Stomach (tissue), 9 donors: ENCODE data around the gene ERN2. TPM values are rescaled to one million over a fixed set of nuclear protein-coding genes. Genes with fewer than 3 reads are reported as not detected.

Source experiments
- DNase-seq, 2 donors: peaks; one replicate each; pipeline versions ENCODE4 v3.0.0 to v3.0.0-alpha.2; 2013 to 2019
- H3K27ac ChIP-seq, 5 donors: fragments of 200-600 bp in 4 of 5; sonication (generic) in 4 of 5; one replicate each; pipeline ENCODE4 v1.5.1; 2013 to 2019; ENCODE audit warnings: mild to moderate bottlenecking in 1 of 5, moderate library complexity in 1 of 5
- H3K27me3 ChIP-seq, 3 donors: fragments of 200-600 bp; sonication (generic); one replicate each; pipeline ENCODE4 v1.5.1; 2017 to 2019; ENCODE audit warnings: mixed run types in 1 of 3
- H3K36me3 ChIP-seq, 4 donors: fragments of 200-600 bp; sonication (generic); 1 replicate in 3 of 4; 2 replicates in 1 of 4; pipeline ENCODE4 v1.5.1; 2016 to 2019
- H3K4me1 ChIP-seq, 4 donors: fragments of 200-600 bp; sonication (generic); one replicate each; pipeline ENCODE4 v1.5.1; 2016 to 2019
- H3K4me3 ChIP-seq, 4 donors: fragments of 200-600 bp; sonication (generic) in 3 of 4; one replicate each; pipeline ENCODE4 v1.5.1; 2016 to 2019; ENCODE audit warnings: mild to moderate bottlenecking in 1 of 4
- H3K9me3 ChIP-seq, 4 donors: fragments of 200-600 bp; sonication (generic); one replicate each; pipeline ENCODE4 v1.5.1; 2016 to 2019
- CTCF ChIP-seq, 7 experiments: fragments of 450-650 bp in 4 of 7; fragments of 200-600 bp in 3 of 7; sonication (generic) in 3 of 7; IDR thresholded peaks; one replicate each; pipeline ENCODE4 v1.5.1; 2016 to 2019; ENCODE audit warnings: antibody characterized with exemption in 7 of 7, control low read depth in 2 of 7, mild to moderate bottlenecking in 1 of 7
- EP300 ChIP-seq: sonication (generic); formaldehyde crosslinking; IDR thresholded peaks from one replicate; pipeline ENCODE4 v1.6.1; 2017; ENCODE audit warnings: antibody characterized with exemption
- POLR2A ChIP-seq, 4 donors: fragments of 450-650 bp; IDR thresholded peaks; one replicate each; pipeline ENCODE4 v1.6.1; 2016; ENCODE audit warnings: antibody characterized with exemption in 4 of 4, control low read depth in 2 of 4, mild to moderate bottlenecking in 1 of 4, moderate library complexity in 1 of 4
- POLR2AphosphoS5 ChIP-seq, 3 donors: sonication (generic); formaldehyde crosslinking; IDR thresholded peaks; one replicate each; pipeline ENCODE4 v1.6.1; 2016; ENCODE audit warnings: antibody characterized with exemption in 3 of 3
- WGBS, 5 donors: extraction: QIAGEN DNeasy Blood & Tissue Kit in 3 of 5; methylation state at CpG; one replicate each; pipeline versions ENCODE4 v1.1.5 to v1.1.7; 2013 to 2018; 5-methylcytosine and 5-hydroxymethylcytosine counted together
- intact Hi-C: fragments of 100-400 bp; cut with DNase I; formaldehyde crosslinking; loops from one replicate; pipeline ENCODE4 v1.15.1; 2023; ENCODE audit warnings: low total_unique reads
- polyA plus RNA-seq, 3 donors: library from polyadenylated mRNA; stranded (reverse); fragments of 200-250 nt; gene quantifications; one replicate each; pipeline ENCODE4 v1.2.3, GENCODE V29; 2013
- total RNA-seq, 5 donors: library from RNA; depleted of rRNA; stranded (reverse); fragments of >200 nt; gene quantifications; one replicate each; pipeline versions ENCODE4 v1.1.0 to v1.2.3, GENCODE V29; 2014 to 2016
- donor health status: healthy with polysubstance abuse.
- donor health status: Bipolar disorder and iron deficiency.
- donor health status: healthy.

ERN2 gene
- total and polyA plus RNA-seq, 8 donors = 18.2 to 235 (median 63.1) TPM

GRCh38 chr16:23679986-23680336, 33.1 kb downstream of the ERN2 start:
- Histone ChIP-seq H3K4me3 (peak overlapping the region in 2 of 4 donors; percentile 45 to 67), H3K4me1 (peaks cover 10 to 32% (median 19%) of the 10 kb centered on the region in 4 donors), H3K36me3 (peaks cover 12 to 51% (median 46%) of the 10 kb centered on the region in 4 donors), H3K9me3 (no peaks in the 10 kb centered on the region), H3K27me3 (no peaks in the 10 kb centered on the region), H3K27ac (peak overlapping the region in 1 of 5 donors; percentile 44)
- no peak for TF ChIP-seq POLR2A (IDR thresholded peaks at IDR 0.05)
- TF ChIP-seq CTCF (IDR thresholded peaks at IDR 0.05) = no peak
- TF ChIP-seq POLR2AphosphoS5 (IDR thresholded peaks at IDR 0.05) = no peak
- no peak for TF ChIP-seq EP300
- intact Hi-C loops = no loop called here
- DNase-seq = no peak
- 34 to 52% (median 41%) methylated on average over 6 of the region's 6 CpGs for WGBS, 5 donors

- Histone ChIP-seq H3K27ac (peak overlapping the region in 2 of 5 donors; percentile 31 to 44), H3K9me3 (no peaks in the 10 kb centered on the region), H3K27me3 (no peaks in the 10 kb centered on the region), H3K4me1 (peaks cover 10 to 32% (median 19%) of the 10 kb centered on the region in 4 donors), H3K4me3 (peak overlapping the region; percentile 45 to 67 (median 57)), H3K36me3 (peaks cover 12 to 51% (median 48%) of the 10 kb centered on the region in 4 donors)
- DNase-seq = peak in 1 of 2 donors; percentile 76
- no peak for TF ChIP-seq CTCF (IDR thresholded peaks at IDR 0.05)
- no peak for TF ChIP-seq EP300
- TF ChIP-seq POLR2AphosphoS5 (IDR thresholded peaks at IDR 0.05) = no peak
- no peak for TF ChIP-seq POLR2A (IDR thresholded peaks at IDR 0.05)
- 6 to 18% (median 11%) methylated on average over 14 to 24 of the region's 24 CpGs for WGBS, 5 donors
- intact Hi-C loops = no loop called here
Observed at GRCh38 chr16:23679274-23679985, 33.6 kb downstream of the ERN2 start.

GRCh38 chr16:23678430-23679273, 34.4 kb downstream of the ERN2 start, which contains the start of gene PLK1:
TSS of gene PLK1 (plus strand) at chr16:23678889. CDS start at chr16:23678933, 44 bp downstream.
- WGBS, 5 donors = 0 to 2% (median 1%) methylated on average over 33 to 75 of the region's 75 CpGs
- H3K27ac ChIP-seq = peak within 1 kb of the TSS; percentile 23 to 68 (median 35)
- peak in 3 of 7 experiments; percentile 13 to 46 (median 25) for TF ChIP-seq CTCF (IDR thresholded peaks at IDR 0.05)
- TF ChIP-seq EP300 = no peak
- TF ChIP-seq POLR2AphosphoS5 (IDR thresholded peaks at IDR 0.05) = peak in 1 of 3 donors; percentile 27
- no peak for TF ChIP-seq POLR2A (IDR thresholded peaks at IDR 0.05)

GRCh38 chr16:23676924-23677480, 36.0 kb downstream of the ERN2 start:
- TF ChIP-seq CTCF (IDR thresholded peaks at IDR 0.05) = no peak
- TF ChIP-seq EP300 = no peak
- TF ChIP-seq POLR2AphosphoS5 (IDR thresholded peaks at IDR 0.05) = no peak
- no peak for TF ChIP-seq POLR2A (IDR thresholded peaks at IDR 0.05)
- Histone ChIP-seq H3K36me3 (peaks cover 3 to 51% (median 46%) of the 10 kb centered on the region in 4 donors), H3K27me3 (no peaks in the 10 kb centered on the region), H3K9me3 (no peaks in the 10 kb centered on the region), H3K4me1 (peaks cover 10 to 32% (median 19%) of the 10 kb centered on the region in 4 donors), H3K27ac (no peak overlapping the region), H3K4me3 (no peak overlapping the region)
- peak in 1 of 2 donors; percentile 37 for DNase-seq
- 81 to 94% (median 88%) methylated on average over 2 of the region's 2 CpGs for WGBS, 5 donors
- intact Hi-C loops = no loop called here

More at GRCh38 chr16:23678430-23679273, 34.4 kb downstream of the ERN2 start, which contains the start of gene PLK1:
- Histone ChIP-seq H3K9me3 (no peaks in the 10 kb centered on the region), H3K4me1 (peaks cover 10 to 32% (median 19%) of the 10 kb centered on the region in 4 donors), H3K4me3 (peak within 1 kb of the TSS; percentile 45 to 67 (median 57)), H3K36me3 (peaks cover 6 to 50% (median 48%) of the 10 kb centered on the region in 4 donors), H3K27me3 (no peaks in the 10 kb centered on the region)
- intact Hi-C loops = no loop called here
- DNase-seq = peak; percentile 79 to 95
